ENCODE measurements around the gene CRKL.
"Not testable (repeated sequence)": the region's sequence is repeated elsewhere in the genome, so short reads cannot be mapped to it uniquely, and the experiment has no call there.

The CRKL gene

GRCh38 chr22:20916916-20917810, at the start of gene CRKL:
TSS of gene CRKL (plus strand) at chr22:20917407. CDS start at chr22:20917935, 528 bp downstream.
- peak; percentile 98 for DNase-seq

GRCh38 chr22:20868025-20868962, 48.9 kb upstream of the CRKL start:
- no peak for DNase-seq

- DNase-seq = no peak
These were observed 48.0 kb upstream of the CRKL start for GRCh38 chr22:20869234-20869633.

- DNase-seq = no peak
These were observed 44.0 kb upstream of the CRKL start for GRCh38 chr22:20873214-20873613.

- DNase-seq = no peak
These were observed 41.9 kb upstream of the CRKL start for GRCh38 chr22:20875296-20875695.

- no peak for DNase-seq
These were observed 39.5 kb upstream of the CRKL start for GRCh38 chr22:20877715-20878114.

GRCh38 chr22:20881231-20881630, 36.0 kb upstream of the CRKL start:
- peak; percentile 11 for DNase-seq

- no peak for DNase-seq
These were observed 35.1 kb upstream of the CRKL start for GRCh38 chr22:20881869-20882815.

GRCh38 chr22:20882855-20883254, 34.4 kb upstream of the CRKL start:
- DNase-seq = no peak

GRCh38 chr22:20884454-20884853, 32.8 kb upstream of the CRKL start:
- no peak for DNase-seq

GRCh38 chr22:20885017-20885556, 32.1 kb upstream of the CRKL start:
- DNase-seq = no peak

- DNase-seq = peak; percentile 80
These were observed 31.5 kb upstream of the CRKL start for GRCh38 chr22:20885557-20886323.

GRCh38 chr22:20887375-20887774, 29.8 kb upstream of the CRKL start:
- DNase-seq = no peak

- DNase-seq = no peak
These were observed 28.0 kb upstream of the CRKL start for GRCh38 chr22:20889025-20889704.

GRCh38 chr22:20889904-20890540, 27.2 kb upstream of the CRKL start:
- DNase-seq = no peak

- no peak for DNase-seq
These were observed 26.2 kb upstream of the CRKL start for GRCh38 chr22:20890975-20891374.

- DNase-seq = not testable (repeated sequence)
These were observed 19.5 kb upstream of the CRKL start for GRCh38 chr22:20897737-20898136.

- no peak for DNase-seq
These were observed 17.3 kb upstream of the CRKL start for GRCh38 chr22:20899827-20900423.

Data from HCEC 1CT (cell line).